MCF 10A (cell line): ENCODE results near the gene GATC. TPM values are rescaled to one million over a fixed set of nuclear protein-coding genes. Genes with fewer than 3 reads are reported as not detected.

Source experiments
- BruUV-seq: library from RNA; stranded (reverse); fragments of 400-500 nt; replicated peaks from 2 replicates; lab custom pipeline; 2021; lab: Mats Ljungman, UMichigan
- CTCF ChIA-PET: fragments of 300-600 bp; sonication (Branson Sonifier 250); formaldehyde crosslinking; extraction: SDS; loops from one replicate; lab custom pipeline; 2021; ENCODE audit warnings: antibody characterized with exemption, inconsistent platforms; lab: Yijun Ruan, JAX
- POLR2A ChIA-PET: fragments of 300-600, 350-650 bp; sonication (Branson Sonifier 250); formaldehyde crosslinking; extraction: SDS; loops from one replicate; lab custom pipeline; 2020; ENCODE audit warnings: antibody characterized with exemption, inconsistent platforms; lab: Yijun Ruan, JAX
- DNase-seq: peaks from one replicate; pipeline ENCODE4 v3.0.0-alpha.2; 2018; ENCODE audit not compliant: unreplicated experiment
- H3K27ac Mint-ChIP-seq: one replicate; pipeline ENCODE4 v1.8.0; 2022; ENCODE audit warnings: mild to moderate bottlenecking, low read depth, mixed read lengths; ENCODE audit not compliant: unreplicated experiment
- H3K27me3 Mint-ChIP-seq: one replicate; pipeline ENCODE4 v1.8.0; 2022; ENCODE audit warnings: mixed read lengths; ENCODE audit not compliant: insufficient read depth, unreplicated experiment
- H3K36me3 Mint-ChIP-seq: one replicate; pipeline ENCODE4 v1.8.0; 2022; ENCODE audit warnings: mild to moderate bottlenecking, moderate library complexity, mixed read lengths; ENCODE audit not compliant: insufficient read depth, unreplicated experiment
- H3K4me1 Mint-ChIP-seq: one replicate; pipeline ENCODE4 v1.8.0; 2022; ENCODE audit warnings: mixed read lengths; ENCODE audit not compliant: insufficient read depth, unreplicated experiment
- H3K4me3 Mint-ChIP-seq: one replicate; pipeline ENCODE4 v1.8.0; 2022; ENCODE audit warnings: mild to moderate bottlenecking, moderate library complexity, mixed read lengths; ENCODE audit not compliant: unreplicated experiment
- H3K9me3 Mint-ChIP-seq: one replicate; pipeline ENCODE4 v1.8.0; 2022; ENCODE audit warnings: mixed read lengths; ENCODE audit not compliant: unreplicated experiment
- intact Hi-C: fragments of 100-400 bp; cut with micrococcal nuclease; formaldehyde crosslinking; loops from 2 replicates; pipeline ENCODE4 v1.14.1; 2022
- total RNA-seq: library from RNA; stranded (reverse); gene quantifications from 2 replicates; pipeline ENCODE4 v1.2.3, GENCODE V29; 2022
- TF ChIP-seq, protein P1 (sequence below): fragments of 200-600 bp; IDR thresholded peaks from one replicate; pipeline ENCODE4 v1.8.0; 2022; ENCODE audit warnings: antibody characterized with exemption, mild to moderate bottlenecking; ENCODE audit not compliant: unreplicated experiment

The GATC gene
- total RNA-seq, 1 experiment from 2014 or later = 32.1 TPM

DNA sequence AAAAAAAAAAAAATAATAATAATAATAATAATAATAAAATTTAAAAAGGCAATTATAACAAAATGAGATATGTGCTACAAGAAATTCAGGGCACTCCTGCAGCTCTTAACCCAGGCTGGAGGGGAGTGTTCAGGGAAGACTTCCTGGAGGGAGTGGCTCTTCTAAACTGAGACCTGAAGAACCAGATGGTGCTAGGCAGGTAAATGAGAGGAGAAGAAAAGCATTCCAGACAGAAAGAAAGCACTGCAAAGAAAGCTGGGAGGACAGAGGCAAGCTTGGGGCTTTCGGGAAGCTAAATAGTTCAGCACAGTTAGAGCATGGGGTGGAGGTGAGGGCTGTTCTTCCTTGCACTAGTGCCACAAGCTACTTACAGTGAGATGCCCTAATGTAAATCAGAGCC is 33.2 kb downstream of the GATC start:
- TF ChIP-seq, protein P1, sequence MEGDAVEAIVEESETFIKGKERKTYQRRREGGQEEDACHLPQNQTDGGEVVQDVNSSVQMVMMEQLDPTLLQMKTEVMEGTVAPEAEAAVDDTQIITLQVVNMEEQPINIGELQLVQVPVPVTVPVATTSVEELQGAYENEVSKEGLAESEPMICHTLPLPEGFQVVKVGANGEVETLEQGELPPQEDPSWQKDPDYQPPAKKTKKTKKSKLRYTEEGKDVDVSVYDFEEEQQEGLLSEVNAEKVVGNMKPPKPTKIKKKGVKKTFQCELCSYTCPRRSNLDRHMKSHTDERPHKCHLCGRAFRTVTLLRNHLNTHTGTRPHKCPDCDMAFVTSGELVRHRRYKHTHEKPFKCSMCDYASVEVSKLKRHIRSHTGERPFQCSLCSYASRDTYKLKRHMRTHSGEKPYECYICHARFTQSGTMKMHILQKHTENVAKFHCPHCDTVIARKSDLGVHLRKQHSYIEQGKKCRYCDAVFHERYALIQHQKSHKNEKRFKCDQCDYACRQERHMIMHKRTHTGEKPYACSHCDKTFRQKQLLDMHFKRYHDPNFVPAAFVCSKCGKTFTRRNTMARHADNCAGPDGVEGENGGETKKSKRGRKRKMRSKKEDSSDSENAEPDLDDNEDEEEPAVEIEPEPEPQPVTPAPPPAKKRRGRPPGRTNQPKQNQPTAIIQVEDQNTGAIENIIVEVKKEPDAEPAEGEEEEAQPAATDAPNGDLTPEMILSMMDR = no peak
- POLR2A ChIA-PET = interaction anchor here (1.1 kb wide), 1 partner anchor 15 kb away, joined by 4 read pairs; no protein-coding TSS in a partner anchor
- no peak for DNase-seq
- H3K27ac Mint-ChIP-seq = no peak overlapping the region
- peaks cover 6% of the 10 kb centered on the region for H3K4me1 Mint-ChIP-seq
- H3K27me3 Mint-ChIP-seq = no peaks in the 10 kb centered on the region
- peaks cover 6% of the 10 kb centered on the region for H3K36me3 Mint-ChIP-seq
- no peak overlapping the region for H3K4me3 Mint-ChIP-seq
- intact Hi-C loops = no loop called here
- BruUV-seq = no TSS peak
- CTCF ChIA-PET = interaction anchor here (1.7 kb wide), 1 partner anchor 103 kb away, joined by 3 read pairs; no protein-coding TSS in a partner anchor
- H3K9me3 Mint-ChIP-seq = no peaks in the 10 kb centered on the region

DNA sequence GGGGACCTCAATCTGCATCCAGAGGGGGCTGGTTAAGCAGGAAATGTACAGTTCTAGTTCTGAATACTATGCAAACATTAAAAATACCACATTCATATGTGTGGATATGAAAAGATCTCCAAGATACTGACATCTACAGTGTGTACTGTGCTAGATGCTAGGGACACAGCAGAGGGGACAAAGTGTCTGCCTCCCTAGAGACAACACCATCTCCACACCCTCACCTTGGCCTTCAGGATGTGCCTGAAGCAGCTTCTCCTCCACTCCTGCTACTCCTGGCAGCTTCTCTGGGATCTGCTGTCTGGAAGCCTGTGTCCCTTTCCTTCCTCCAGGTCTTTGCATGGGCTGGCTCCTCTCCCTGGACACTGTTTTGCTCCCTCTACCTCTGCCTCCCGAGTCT is 34.0 kb downstream of the GATC start:
- TF ChIP-seq, protein P1 = no peak
- DNase-seq = no peak
- no peaks in the 10 kb centered on the region for H3K36me3 Mint-ChIP-seq
- intact Hi-C loops = no loop called here
- no peaks in the 10 kb centered on the region for H3K4me1 Mint-ChIP-seq
- no peaks in the 10 kb centered on the region for H3K27me3 Mint-ChIP-seq
- no TSS peak for BruUV-seq
- H3K27ac Mint-ChIP-seq = no peak overlapping the region
- ChIA-PET POLR2A (no interaction called here), CTCF (no interaction called here)
- no peaks in the 10 kb centered on the region for H3K9me3 Mint-ChIP-seq
- no peak overlapping the region for H3K4me3 Mint-ChIP-seq

DNA sequence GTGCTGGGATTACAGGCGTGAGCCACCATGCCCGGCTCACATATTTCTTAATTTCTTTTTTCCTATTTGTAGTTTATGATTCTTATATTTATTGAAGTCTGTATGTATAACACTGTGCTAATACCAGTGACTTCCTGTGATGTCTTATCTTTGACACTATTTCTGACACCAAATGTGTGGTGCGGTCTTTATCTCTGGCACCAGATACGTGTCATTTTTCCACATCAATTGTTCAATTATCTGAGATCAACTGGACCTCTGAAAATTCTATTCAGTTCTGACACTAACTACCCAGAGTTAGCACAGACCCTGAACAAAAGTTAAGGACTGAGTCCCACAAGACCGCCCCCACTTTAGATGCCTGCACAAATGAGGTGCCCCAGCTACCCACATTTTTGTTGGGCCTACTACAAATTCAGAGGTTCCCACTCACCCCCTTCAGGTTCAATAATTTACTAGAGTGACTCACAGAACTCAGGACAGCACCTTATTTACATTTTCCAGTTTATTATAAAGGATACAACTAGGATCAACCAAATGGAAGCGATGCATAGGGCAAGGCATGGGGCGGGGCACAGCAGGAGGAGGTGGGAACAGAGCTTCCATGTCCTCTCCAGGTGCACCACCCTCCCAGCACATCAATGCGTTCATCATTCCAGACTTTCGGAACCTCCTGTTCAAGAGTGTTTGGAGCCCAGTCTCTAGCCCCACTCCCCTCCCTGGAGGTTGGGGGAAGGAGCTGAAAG is 35.0 kb downstream of the GATC start:
- ChIA-PET POLR2A (interaction anchor here (1.3 to 3.2 kb wide), 2 partner anchors 9 to 14 kb away, joined by 3 to 9 read pairs; no protein-coding TSS in a partner anchor), CTCF (interaction anchor here (1.2 kb wide), 1 partner anchor 12 kb away, joined by 4 read pairs; the partner anchor contains the start of gene SRSF9)
- Mint-ChIP-seq H3K27me3 (no peaks in the 10 kb centered on the region), H3K9me3 (no peaks in the 10 kb centered on the region), H3K4me1 (no peaks in the 10 kb centered on the region), H3K27ac (no peak overlapping the region), H3K4me3 (no peak overlapping the region), H3K36me3 (no peaks in the 10 kb centered on the region)
- TF ChIP-seq, protein P1 = no peak
- intact Hi-C loops = no loop called here
- no peak for DNase-seq
- no TSS peak for BruUV-seq

DNA sequence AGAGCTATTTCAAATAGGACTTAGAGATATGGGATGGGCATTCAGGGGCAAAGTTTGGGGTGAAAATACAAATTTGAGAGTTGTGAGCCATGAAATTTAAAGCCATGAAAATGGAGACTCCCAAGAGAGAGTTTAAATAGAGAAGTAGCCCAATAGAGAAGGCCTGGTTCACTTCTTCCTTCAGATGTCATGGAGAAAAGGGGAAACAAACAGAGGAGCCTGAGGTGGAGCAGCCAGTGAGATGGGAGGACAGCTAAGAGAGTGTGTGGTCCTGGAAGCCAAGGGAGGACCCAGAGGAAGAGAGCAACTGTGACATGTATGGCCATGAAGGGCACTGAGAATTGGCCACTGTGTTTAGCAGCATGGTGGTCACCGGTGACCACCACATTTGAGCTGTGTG is 37.4 kb downstream of the GATC start:
- TF ChIP-seq, protein P1 = no peak
- no peak for DNase-seq
- peaks cover 5% of the 10 kb centered on the region for H3K36me3 Mint-ChIP-seq
- no peak overlapping the region for H3K4me3 Mint-ChIP-seq
- intact Hi-C loops = no loop called here
- ChIA-PET CTCF (interaction anchor here (0.9 kb wide), 1 partner anchor 9 kb away, joined by 7 read pairs; no protein-coding TSS in a partner anchor), POLR2A (interaction anchor here (0.6 to 3.2 kb wide), 4 partner anchors 11 to 1977 kb away, joined by 3 to 9 read pairs (median 6); no protein-coding TSS in a partner anchor)
- H3K27me3 Mint-ChIP-seq = no peaks in the 10 kb centered on the region
- BruUV-seq = no TSS peak
- H3K4me1 Mint-ChIP-seq = no peaks in the 10 kb centered on the region
- no peaks in the 10 kb centered on the region for H3K9me3 Mint-ChIP-seq
- no peak overlapping the region for H3K27ac Mint-ChIP-seq
